HG02973 (cell line): ENCODE data around the gene SRP14.
"Not testable (repeated sequence)": the region's sequence is repeated elsewhere in the genome, so short reads cannot be mapped to it uniquely, and the experiment has no call there.

Experiments used
- ATAC-seq: cut with Tn5 transposase; IDR thresholded peaks from one replicate; pipeline ENCODE4 v1.9.1; 2021; ENCODE audit warnings: moderate library complexity; ENCODE audit not compliant: unreplicated experiment

SRP14 gene

GRCh38 chr15:39992953-39993352 is 46.0 kb downstream of the SRP14 start:
- ATAC-seq, result not testable (repeated sequence)

- no peak for ATAC-seq
Measured at GRCh38 chr15:39990706-39991105, 48.3 kb downstream of the SRP14 start.

- no peak for ATAC-seq
Measured at GRCh38 chr15:39987821-39988220, 51.2 kb downstream of the SRP14 start.
